NCI-H510A (cell line): ENCODE results near the gene TNS1.

Experiments used
- DNase-seq: peaks from one replicate; lab custom pipeline; 2025; lab: John Stamatoyannopoulos, UW

Gene TNS1

DNA sequence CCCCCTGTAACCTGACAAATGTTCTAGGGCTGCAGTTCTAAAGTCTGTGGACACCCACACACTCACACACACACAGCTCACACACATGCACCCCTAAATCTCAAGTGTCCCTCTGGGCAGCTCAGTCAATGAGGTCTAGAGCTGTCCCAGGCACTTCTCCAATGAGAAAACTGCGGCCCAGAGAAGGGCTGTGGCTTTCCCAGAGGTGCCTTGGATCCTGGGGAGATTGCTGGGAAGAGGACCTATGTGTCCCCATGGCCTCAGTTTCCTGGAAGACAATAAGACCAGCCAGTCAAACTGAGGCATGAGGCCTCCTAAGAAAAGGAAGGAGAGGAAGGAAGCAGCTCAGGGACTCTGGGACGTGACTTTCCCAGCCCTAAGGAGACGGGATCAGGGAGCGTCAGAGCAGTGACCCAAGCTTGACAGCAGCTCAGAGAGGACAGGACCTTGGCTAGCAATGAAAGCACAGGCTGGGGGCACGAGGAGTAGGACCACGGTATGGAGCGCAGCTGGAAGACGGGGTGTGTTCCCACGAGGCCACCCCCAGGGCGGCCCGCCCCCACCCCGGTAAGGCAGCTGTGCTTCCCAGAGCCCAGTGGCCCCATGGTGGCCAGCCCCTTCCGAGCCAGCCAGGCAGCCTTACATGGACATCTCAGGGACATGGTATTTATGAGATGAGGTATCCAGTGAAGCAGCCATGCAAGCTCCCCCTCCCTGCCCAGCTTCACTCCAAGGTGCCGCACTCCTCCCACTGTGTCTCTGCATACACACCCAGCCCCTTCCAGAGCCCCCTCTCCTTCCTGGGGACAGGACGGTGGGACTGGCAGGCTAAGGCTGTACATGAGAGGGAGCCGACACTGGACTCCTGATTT, 46.0 kb downstream of the TNS1 start:
- no peak for DNase-seq

DNA sequence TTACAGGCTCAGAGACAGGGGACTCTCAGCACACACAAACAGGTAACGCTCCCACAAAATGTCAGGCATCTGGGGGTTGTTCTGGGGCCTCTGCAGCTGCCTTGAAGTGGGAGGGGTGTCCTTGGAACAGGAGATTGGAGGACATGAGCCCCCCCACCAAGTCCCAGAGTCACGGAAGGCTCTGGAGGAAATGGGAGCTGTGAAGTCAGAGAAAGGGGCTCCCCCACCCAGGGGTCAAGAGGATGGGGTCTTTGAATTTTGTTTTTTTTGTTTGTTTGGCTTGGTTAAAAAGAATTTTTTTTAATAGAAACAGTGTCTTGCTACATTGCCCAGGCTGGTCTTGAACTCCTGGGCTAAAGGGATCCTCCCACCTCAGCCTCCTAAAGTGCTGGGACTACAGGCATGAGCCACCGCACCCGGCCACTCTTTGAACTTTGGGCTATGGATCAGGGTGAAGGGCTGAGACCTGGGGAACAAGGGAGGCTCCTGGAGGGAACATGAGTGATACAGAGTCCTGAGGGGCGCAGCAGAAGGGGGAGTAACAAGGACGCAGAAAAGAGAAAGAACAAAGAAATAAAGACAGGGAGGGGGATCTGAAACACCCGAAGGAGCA, 46.8 kb downstream of the TNS1 start:
- DNase-seq: no peak

DNA sequence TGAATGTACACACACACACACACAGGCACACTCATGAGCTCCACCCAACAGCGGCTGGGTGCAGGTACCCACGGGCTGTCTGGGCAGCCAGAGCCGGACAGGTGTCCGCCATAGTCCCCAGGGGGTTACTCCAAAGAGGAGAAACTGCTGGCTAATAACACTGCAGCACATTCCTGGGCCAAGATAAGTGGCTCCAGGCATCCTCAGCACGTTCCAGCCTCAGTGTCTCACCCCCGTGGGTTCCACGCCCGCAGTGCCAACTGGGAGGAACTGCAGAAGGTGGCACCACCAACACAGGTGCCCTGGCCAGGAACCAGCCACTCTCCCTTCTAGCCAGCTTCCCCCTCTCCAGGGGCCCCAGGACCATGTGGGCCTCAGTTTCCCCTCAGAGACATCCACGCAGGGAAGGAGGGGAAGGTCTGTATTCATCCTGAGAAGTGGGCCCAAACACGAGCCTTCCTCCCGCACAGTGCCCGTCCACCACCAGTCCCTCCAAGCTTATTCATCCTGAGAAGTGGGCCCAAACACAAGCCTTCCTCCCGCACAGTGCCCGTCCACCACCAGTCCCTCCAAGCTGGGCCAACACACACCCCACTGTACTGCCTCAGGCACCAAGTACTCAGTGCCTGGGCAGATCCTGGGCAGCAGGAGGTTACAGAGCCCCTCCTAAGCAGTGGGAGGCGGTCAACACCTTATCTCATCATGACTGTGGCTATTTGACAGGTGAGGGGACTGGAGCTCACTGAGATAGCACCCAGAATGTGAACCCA, 47.6 kb downstream of the TNS1 start:
- DNase-seq: no peak

DNA sequence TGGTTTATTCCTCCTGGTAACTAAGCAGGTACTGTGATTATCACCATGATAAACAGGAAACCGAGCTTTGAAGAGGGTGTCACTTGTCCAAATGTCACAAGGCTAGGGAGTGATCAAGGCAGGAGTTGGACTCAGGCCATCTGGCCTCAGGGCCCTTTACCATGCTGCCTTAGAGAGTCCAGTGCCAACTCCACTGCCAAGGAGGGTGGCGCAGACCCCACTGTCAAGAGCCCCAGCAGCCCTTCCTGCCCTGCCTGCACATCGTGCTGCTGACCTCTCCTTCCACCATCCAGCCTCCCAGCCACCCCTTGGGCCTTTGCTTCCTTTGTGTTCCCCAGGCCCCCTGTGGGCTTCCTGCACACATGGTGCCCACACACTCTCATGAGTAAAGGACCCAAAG, 48.3 kb downstream of the TNS1 start:
- peak; percentile 54 for DNase-seq

DNA sequence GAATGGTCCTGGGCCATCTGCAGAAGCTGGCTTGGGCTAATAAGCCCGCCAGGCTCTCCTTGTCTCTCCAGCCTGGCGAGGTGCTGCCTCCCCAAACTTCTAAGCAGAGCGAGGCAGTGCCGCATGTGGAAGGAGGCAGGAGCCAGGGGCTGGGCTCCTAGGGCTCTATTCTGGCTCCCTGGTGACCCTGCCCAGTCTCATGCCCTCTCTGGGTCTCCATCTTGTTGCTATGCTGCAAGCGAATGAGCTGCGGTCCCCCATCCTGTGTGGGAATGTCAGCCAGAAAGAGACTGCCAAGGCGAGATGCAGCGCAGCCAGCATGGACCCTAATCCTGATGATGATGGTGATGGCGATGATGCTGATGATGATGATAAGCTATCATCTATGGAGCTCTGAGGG, 48.7 kb downstream of the TNS1 start:
- DNase-seq: no peak

DNA sequence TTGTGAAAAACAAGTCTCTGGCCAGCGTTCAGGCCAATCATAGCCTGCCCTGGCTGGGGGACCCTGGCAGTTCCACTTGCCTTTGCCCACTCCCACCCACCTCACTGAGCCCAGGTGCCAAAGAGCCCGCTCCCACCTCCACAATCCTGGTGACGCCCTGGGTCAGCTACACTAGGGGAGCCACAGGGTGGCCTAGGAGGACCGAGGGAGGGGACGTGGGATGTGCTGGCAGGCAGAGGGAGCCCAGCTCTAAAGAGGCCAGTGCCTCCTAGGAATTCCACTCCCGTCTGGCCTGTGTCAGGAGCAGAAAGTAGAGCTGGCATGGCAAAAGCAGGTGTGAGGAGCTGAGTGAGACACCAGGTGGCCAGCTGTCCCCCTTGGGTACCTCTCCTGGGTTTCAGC, 49.3 kb downstream of the TNS1 start:
- no peak for DNase-seq

DNA sequence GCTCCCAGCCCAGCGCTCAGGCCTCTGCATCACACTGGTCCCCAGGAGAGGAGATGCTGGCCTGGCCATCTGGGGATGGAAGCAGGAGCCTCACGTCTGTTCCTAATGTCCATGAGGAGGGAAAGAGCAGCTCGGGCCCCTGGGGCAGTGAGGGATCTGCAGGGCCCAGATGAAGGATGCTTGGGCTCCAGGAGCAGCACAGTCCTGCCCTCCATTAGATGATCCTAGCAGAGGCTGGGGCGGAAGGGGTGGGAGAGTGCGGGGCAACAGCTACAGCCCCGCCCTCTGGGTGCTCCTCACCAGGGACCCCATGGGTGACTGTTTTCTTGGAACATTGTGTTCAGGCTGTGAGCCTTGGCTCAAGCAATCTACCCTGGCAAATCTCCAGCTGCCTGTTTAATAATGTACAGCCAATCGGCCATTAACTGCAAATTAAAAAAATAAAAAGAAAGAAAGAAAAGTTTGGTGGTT, 49.7 kb downstream of the TNS1 start:
- no peak for DNase-seq

DNA sequence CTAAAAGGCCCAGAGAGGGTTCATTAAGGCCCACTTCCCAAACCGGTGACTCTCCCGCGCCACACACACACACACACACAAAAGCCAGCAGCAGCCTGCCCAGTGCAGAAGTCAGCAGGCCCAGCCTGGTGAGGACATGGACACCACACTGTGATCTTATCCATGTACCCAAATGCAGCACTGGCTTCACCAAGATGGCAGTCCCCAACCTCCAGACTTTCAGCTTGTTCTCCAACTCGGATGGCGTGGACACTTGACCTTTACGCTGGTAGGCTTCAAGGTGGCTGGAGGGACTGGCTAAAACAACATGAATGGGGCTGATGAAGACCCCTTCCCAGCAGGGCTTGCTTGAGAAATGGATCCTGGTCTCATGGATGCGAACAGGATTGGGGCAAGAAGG, 50.4 kb downstream of the TNS1 start:
- DNase-seq: no peak

DNA sequence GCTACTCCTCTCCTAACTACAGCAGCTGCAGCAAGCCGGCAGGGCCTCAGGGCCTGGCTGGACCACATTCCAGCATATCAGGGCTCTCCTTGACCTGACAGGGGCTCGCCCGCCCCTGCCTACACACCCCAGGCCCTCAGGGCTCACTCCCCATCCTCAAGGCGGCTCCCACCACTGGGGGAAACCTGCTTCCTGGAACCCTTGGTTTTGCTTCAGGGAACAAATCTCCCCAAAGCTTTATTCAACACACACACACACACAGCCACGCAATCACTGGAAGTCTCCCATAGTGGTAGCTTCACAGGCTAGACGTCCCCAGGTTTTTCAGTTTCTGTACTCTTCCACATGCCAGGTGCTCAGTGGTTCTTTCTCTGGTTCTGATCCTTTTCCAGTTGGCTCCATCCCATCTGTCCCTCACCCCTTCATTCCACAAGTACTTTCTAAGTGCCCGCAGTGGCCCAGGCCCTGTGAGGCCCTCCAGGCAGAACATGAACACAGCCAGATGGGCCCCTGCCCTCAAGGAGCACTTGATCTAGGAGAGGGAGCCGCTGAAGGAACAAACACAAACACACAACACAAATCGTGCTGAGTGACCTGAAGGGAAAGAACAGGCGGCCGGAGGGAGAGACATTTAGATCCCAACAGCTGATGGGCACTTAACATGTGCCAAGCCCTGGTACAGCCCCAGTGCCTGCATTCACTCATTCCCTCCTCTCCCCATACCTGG, 51.1 kb downstream of the TNS1 start:
- DNase-seq: no peak

DNA sequence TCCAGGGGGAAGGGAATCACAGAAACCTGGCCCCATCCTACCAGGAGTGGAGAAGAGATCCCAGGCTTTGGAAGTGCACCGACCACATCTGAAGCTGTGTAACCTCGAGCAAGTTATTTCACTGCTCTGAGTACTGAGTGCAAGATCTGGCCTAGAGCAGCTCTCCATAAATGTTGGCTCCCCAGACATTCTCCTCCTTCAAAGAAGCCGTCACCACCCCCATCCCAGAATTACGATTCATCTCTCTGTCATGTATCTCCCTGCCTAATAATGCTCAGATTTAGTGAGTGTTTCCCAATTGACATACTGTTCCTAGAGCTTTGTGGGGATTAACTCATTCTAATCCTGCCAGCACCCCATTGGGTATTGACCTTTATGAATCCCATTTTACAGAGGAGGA, 51.7 kb downstream of the TNS1 start:
- DNase-seq: no peak

DNA sequence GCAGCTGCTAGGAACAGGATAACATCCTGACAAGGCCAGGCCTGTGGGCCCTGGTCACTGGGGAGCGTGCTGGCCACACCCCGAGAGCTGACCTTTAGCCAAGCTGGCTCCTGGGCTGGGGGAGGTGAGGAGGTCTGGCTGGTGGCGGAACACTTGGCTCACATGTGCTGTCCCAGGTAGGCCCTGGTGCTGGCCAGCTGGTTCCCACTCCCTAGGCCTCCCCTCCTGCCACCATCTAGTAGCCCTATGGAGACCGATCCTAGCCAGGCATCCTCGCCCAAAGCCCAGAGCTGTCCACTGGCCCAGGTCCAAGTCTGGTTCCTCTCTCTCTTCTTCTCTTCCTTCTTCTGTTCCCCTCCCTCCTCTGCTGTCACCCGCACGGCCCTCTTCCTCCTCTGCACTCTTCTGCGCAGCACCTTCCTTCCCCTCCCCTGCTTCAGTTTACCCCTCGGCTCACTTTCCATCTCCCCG, 52.4 kb downstream of the TNS1 start:
- DNase-seq: no peak

DNA sequence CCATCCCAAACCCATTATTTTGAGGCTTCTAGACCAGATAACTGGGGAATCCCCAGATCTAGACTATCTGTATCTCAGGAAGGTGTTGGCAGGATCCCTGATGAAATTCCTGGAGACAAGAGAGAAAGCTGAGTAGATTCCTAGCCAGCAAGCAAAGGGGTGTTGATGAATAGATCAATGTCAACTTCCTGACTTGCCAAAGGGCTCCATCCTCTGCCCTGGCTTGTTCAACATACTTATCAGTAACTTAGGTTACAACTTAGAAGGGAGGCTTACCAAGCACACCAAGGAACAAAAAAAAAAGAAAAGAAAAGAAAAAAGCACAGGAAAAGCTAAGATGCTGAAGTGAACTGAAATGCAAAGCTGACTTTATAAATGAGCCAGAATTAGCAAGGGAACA, 53.3 kb downstream of the TNS1 start:
- no peak for DNase-seq

DNA sequence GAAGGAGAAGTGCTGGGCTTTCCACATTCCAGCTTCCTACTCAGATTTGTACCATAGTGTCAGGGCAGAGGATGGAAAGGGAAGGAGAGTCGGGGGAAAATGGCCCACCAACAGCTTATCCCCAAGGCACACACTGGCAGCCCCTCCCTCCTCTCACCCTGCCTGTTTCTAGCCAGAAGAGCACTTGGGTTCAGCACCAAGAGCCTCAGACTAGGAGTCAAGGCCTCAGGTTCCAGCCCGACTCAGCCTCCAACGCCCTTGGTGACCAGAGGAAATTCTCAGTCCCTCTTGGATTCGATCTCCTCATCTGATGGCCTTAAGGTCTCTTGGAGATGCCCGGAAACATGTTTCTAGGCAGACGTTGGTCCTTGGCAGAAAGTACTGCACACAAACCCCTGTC, 53.9 kb downstream of the TNS1 start:
- no peak for DNase-seq

DNA sequence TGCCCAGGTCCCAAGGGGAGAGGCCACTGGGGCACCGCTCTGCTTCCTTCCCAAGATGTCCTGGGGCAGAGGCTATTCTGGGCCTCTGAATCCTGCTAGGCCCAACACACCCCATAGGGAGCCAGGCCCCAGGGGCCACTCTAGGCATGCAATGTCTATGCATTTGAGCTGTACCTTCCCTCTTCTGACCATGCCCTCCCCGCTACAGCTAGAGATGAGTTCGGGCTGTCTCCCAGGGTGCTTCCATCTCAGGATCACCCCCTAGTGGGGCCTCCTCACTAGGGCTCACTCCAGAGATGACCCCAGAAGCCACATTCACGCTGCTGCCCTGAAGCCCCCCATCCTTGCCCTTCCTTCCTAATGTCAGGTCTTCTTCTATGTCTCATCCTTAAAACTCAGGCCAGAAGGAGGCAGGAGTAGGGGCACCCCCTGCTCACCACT, 54.4 kb downstream of the TNS1 start:
- DNase-seq: no peak

DNA sequence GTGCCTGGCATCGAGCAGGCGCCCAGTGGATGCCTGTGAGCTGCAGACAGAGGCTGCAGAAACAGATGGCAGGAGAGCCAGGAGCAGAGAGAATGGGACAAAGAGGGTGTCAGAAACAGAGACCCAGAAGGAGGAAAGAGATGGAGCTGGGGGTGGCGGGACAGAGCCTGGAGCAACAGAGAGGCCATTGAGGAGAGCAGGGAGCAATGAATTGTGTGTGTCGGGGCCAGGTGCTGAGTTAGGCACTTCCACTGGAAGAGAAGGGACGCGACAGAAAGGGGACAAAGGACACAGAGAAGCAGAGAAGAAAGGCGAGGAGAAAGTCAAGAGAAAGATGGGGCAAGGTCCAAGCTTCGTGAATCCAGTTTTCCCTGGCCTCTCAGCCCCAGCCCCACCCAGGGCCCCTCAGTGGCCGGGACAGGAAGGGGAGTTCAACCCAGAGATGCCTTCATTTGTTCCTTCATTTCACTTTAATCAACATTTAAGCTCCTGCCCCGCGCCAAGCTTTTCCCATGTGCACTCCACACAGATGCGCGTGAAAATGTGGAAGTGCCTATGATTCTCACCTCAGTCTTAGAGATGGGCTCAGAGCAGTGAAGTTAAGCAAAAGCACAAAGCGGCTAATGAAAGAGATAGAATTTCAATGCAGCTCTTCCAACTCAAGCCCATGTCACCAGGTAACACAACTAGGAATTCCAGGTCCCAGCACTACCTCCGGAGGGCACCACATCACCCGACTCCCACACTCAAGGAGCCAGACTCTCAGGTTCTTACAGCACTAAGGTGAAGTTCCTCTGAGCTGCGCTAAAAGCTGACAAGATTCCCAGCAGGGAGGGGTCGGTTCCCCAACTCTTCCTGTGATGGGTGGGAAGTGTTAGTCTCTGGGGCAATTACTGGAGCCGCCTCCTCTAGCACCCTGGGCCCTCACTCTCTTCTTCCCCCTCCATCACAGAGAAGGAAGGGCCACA, 55.1 kb downstream of the TNS1 start:
- no peak for DNase-seq

DNA sequence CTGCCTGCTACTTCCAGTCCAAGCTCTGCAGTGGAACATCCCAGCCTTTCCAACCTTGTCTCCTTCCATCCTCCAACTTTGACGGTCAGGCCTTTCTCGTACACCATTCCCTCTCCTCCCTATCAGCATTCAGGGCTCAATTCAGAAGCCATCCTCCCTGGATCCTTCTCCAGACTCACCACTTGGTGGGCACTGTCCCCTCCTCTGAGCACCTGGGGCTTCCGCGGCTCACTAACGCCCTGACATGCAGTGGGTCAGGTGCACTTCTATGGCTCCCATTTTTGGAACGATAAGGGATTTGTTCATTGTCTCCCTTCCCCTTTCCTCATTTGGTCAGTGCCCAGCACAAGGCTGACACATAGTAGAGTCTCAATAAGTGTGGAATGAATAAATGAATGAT, 56.7 kb downstream of the TNS1 start:
- DNase-seq: no peak

DNA sequence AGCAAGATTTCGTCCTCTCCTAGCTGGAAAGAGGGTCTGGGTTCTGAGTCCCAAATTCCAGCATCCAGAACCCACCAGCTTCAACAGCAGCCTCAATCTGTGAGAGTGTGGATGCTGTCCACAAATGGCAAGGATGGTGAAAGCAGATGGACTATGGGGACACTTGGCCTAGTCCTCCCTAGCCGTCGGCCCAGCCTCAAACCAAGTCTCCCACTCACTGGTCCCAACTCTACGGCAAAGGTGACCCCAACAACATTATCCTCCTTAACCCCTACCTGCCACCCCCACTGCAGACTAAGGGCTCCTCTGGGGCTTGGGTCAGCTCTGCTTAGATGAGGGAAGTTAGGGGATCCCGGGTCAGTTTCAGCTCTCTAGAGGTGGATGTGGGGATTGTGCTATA, 57.3 kb downstream of the TNS1 start:
- no peak for DNase-seq

DNA sequence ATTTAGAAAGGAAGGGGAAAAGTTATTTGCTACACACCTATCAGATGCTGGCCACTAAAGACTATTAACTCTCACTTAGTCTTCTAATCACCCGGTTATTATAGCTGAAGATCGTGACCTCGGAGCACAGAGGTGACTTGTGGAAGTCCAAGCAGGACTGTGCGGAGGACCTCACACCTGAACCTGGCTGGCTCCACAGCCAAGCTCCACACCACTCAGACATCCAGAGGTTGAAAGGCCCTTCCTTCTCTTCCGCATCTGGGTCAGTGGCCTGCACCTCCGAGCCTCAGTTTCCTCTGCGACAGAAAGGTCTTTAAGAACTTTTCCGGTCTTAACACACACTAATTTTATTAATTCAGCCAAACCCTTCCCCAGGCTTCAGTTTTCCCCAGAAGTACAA, 57.9 kb downstream of the TNS1 start:
- no peak for DNase-seq

DNA sequence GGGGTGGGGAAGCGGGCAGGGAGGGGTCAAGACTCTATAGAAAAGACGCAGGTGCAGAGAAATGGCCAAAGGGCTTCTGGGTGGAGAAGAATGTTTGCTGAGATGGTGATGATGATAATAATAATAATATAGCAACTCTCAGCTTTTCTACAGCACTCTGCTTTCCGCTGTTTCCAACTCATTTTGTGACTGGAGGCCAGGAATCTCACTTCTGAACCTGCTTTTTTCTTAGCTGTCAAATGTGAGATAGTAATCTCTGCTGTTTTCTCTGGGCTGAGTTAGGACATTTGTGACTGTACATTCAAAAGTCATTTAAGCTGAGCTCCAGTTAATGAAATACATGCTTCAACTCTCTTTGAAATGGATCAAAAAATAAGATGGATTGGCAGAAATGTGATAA, 58.4 kb downstream of the TNS1 start:
- DNase-seq: no peak

DNA sequence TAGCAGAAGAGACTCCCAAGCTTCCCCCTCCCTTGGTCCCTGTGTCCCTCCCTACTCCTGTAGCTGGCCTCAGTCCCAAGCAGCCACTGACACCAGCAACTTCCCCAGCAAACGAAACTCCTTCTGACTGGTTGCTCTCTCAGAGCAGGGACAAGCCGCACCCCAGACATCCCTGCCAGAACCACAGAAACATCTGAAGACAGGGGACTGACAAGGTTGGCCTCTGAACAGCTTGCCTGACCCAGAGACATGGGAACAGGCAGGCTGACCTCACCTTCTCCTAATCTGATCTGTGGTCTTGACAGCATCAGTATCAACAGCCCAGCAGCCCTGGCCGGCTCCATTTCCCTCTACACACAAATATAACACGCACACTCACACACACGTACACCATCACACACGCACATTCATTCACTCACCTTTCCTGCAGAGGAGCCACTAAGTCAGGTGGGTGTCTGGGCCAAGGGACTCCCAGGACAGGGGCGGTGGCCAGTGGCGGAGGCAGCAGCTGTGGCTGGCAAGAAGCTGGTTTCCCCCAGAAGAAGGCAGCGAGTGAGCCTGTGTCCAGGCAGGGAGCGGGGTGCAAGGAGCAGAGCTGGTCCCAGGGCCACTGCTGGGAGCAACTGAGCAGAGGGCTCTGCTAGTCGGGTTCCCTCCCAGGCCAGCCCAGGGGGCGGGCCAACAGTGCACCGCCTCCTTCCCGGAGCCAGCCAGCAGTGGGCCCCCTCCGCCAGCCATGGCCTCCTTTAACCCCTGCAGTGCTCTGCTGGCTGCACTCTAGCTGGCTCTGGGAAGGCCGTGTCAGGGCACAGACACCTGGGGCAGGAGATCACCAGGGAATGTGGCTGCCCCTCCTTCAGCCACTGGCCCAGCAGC, 59.1 kb downstream of the TNS1 start:
- peak; percentile 89 for DNase-seq
